Measurements from ENCODE around the gene ITCH.
"Not testable (repeated sequence)": the region's sequence is repeated elsewhere in the genome, so short reads cannot be mapped to it uniquely, and the experiment has no call there.

ITCH gene

GRCh38 chr20:34367155-34367554 lies 4.1 kb downstream of the ITCH start:
- Histone ChIP-seq H3K4me1 (ENCODE audit: control extremely low read depth in 1 of 4, control insufficient read depth in 4 of 4, insufficient read depth in 4 of 4, low read length in 3 of 4) (peaks cover 4 to 28% (median 14%) of the 10 kb centered on the region in 4 experiments), H3K4me3 (ENCODE audit: control insufficient read depth in 1 of 7, extremely low read depth in 1 of 7, insufficient read depth in 4 of 7, low read depth in 2 of 7, low read length in 6 of 7) (no peak overlapping the region), H3K9me3 (ENCODE audit: control extremely low read depth in 1 of 5, control insufficient read depth in 4 of 5, insufficient read depth in 2 of 5, low read depth in 1 of 5, low read length in 4 of 5) (no peaks in the 10 kb centered on the region), H3K27me3 (replicated peaks in 2 of 5; ENCODE audit: control insufficient read depth in 4 of 5, insufficient read depth in 5 of 5, low read length in 4 of 5) (no peaks in the 10 kb centered on the region), H3K36me3 (ENCODE audit: control insufficient read depth in 4 of 4, insufficient read depth in 4 of 4, low read length in 3 of 4) (peaks cover 6 to 22% (median 14%) of the 10 kb centered on the region in 4 experiments), H3K27ac (ENCODE audit: insufficient read depth in 1 of 2, low read depth in 1 of 2, low read length in 2 of 2, poor library complexity in 1 of 2, severe bottlenecking in 2 of 2) (no peak overlapping the region)
- WGBS (ENCODE audit: insufficient coverage) = 100% methylated on average over 5 of the region's 5 CpGs
- ChIA-PET POLR2A (interaction anchor here (0.7 kb wide), 1 partner anchor 99 kb away, joined by 4 read pairs; no protein-coding TSS in a partner anchor), CTCF (interaction anchor here (0.6 to 2.4 kb wide), 3 partner anchors 14 to 55 kb away, joined by 3 to 7 read pairs (median 3); no protein-coding TSS in a partner anchor)
- no peak for DNase-seq

- CTCF ChIA-PET = interaction anchor here (0.9 kb wide), 1 partner anchor 31 kb away, joined by 3 read pairs; no protein-coding TSS in a partner anchor
- H3K9me3 ChIP-seq (ENCODE audit: control extremely low read depth in 1 of 5, control insufficient read depth in 4 of 5, insufficient read depth in 2 of 5, low read depth in 1 of 5, low read length in 4 of 5); DNase-seq; POLR2A ChIA-PET; H3K27ac ChIP-seq (ENCODE audit: insufficient read depth in 1 of 2, low read depth in 1 of 2, low read length in 2 of 2, poor library complexity in 1 of 2, severe bottlenecking in 2 of 2); H3K27me3 ChIP-seq (replicated peaks in 2 of 5; ENCODE audit: control insufficient read depth in 4 of 5, insufficient read depth in 5 of 5, low read length in 4 of 5); H3K4me3 ChIP-seq (ENCODE audit: control insufficient read depth in 1 of 7, extremely low read depth in 1 of 7, insufficient read depth in 4 of 7, low read depth in 2 of 7, low read length in 6 of 7): not testable (repeated sequence)
- H3K36me3 ChIP-seq (ENCODE audit: control insufficient read depth in 4 of 4, insufficient read depth in 4 of 4, low read length in 3 of 4) = peaks cover 9 to 22% (median 14%) of the 10 kb centered on the region in 4 experiments
- WGBS (ENCODE audit: insufficient coverage) = 67% methylated on average over 2 of the region's 9 CpGs
- H3K4me1 ChIP-seq (ENCODE audit: control extremely low read depth in 1 of 4, control insufficient read depth in 4 of 4, insufficient read depth in 4 of 4, low read length in 3 of 4) = peaks cover 4 to 22% (median 12%) of the 10 kb centered on the region in 4 experiments
Measured at GRCh38 chr20:34367911-34368310, 4.8 kb downstream of the ITCH start.

GRCh38 chr20:34368547-34368946 lies 5.5 kb downstream of the ITCH start:
- Histone ChIP-seq H3K9me3 (ENCODE audit: control extremely low read depth in 1 of 5, control insufficient read depth in 4 of 5, insufficient read depth in 2 of 5, low read depth in 1 of 5, low read length in 4 of 5) (no peaks in the 10 kb centered on the region), H3K27ac (ENCODE audit: insufficient read depth in 1 of 2, low read depth in 1 of 2, low read length in 2 of 2, poor library complexity in 1 of 2, severe bottlenecking in 2 of 2) (no peak overlapping the region), H3K27me3 (replicated peaks in 2 of 5; ENCODE audit: control insufficient read depth in 4 of 5, insufficient read depth in 5 of 5, low read length in 4 of 5) (no peaks in the 10 kb centered on the region), H3K4me3 (ENCODE audit: control insufficient read depth in 1 of 7, extremely low read depth in 1 of 7, insufficient read depth in 4 of 7, low read depth in 2 of 7, low read length in 6 of 7) (no peak overlapping the region), H3K4me1 (ENCODE audit: control extremely low read depth in 1 of 4, control insufficient read depth in 4 of 4, insufficient read depth in 4 of 4, low read length in 3 of 4) (peaks cover 4 to 20% (median 12%) of the 10 kb centered on the region in 4 experiments), H3K36me3 (ENCODE audit: control insufficient read depth in 4 of 4, insufficient read depth in 4 of 4, low read length in 3 of 4) (peaks cover 11 to 25% (median 15%) of the 10 kb centered on the region in 4 experiments)
- POLR2A ChIA-PET = interaction anchor here (0.7 kb wide), 1 partner anchor 91 kb away, joined by 3 read pairs; no protein-coding TSS in a partner anchor
- CTCF ChIA-PET = interaction anchor here (0.7 to 1.0 kb wide), 3 partner anchors 10 to 55 kb away, joined by 3 to 4 read pairs (median 3); no protein-coding TSS in a partner anchor
- DNase-seq = no peak
- WGBS (ENCODE audit: insufficient coverage) = 96% methylated on average over 3 of the region's 4 CpGs

GRCh38 chr20:34369265-34369664 lies 6.2 kb downstream of the ITCH start:
- WGBS (ENCODE audit: insufficient coverage) = no CpG with 5 or more reads among the region's 3 CpGs
- peaks cover 11 to 32% (median 15%) of the 10 kb centered on the region in 4 experiments for H3K36me3 ChIP-seq (ENCODE audit: control insufficient read depth in 4 of 4, insufficient read depth in 4 of 4, low read length in 3 of 4)

GRCh38 chr20:34370062-34370461 lies 7.0 kb downstream of the ITCH start:
- Histone ChIP-seq H3K4me1 (ENCODE audit: control extremely low read depth in 1 of 4, control insufficient read depth in 4 of 4, insufficient read depth in 4 of 4, low read length in 3 of 4) (peaks cover 0 to 14% (median 9%) of the 10 kb centered on the region in 4 experiments), H3K4me3 (ENCODE audit: control insufficient read depth in 1 of 7, extremely low read depth in 1 of 7, insufficient read depth in 4 of 7, low read depth in 2 of 7, low read length in 6 of 7) (no peak overlapping the region), H3K9me3 (ENCODE audit: control extremely low read depth in 1 of 5, control insufficient read depth in 4 of 5, insufficient read depth in 2 of 5, low read depth in 1 of 5, low read length in 4 of 5) (no peaks in the 10 kb centered on the region), H3K27ac (ENCODE audit: insufficient read depth in 1 of 2, low read depth in 1 of 2, low read length in 2 of 2, poor library complexity in 1 of 2, severe bottlenecking in 2 of 2) (no peak overlapping the region), H3K36me3 (ENCODE audit: control insufficient read depth in 4 of 4, insufficient read depth in 4 of 4, low read length in 3 of 4) (peaks cover 11 to 34% (median 15%) of the 10 kb centered on the region in 4 experiments), H3K27me3 (replicated peaks in 2 of 5; ENCODE audit: control insufficient read depth in 4 of 5, insufficient read depth in 5 of 5, low read length in 4 of 5) (no peaks in the 10 kb centered on the region)
- no peak for DNase-seq
- ChIA-PET CTCF (no interaction called here), POLR2A (no interaction called here)
- WGBS (ENCODE audit: insufficient coverage) = 100% methylated on average over 1 of the region's 6 CpGs

More at GRCh38 chr20:34369265-34369664, 6.2 kb downstream of the ITCH start:
- POLR2A ChIA-PET = no interaction called here
- no peak for DNase-seq
- H3K4me1 ChIP-seq (ENCODE audit: control extremely low read depth in 1 of 4, control insufficient read depth in 4 of 4, insufficient read depth in 4 of 4, low read length in 3 of 4) = peaks cover 1 to 17% (median 10%) of the 10 kb centered on the region in 4 experiments
- no peaks in the 10 kb centered on the region for H3K9me3 ChIP-seq (ENCODE audit: control extremely low read depth in 1 of 5, control insufficient read depth in 4 of 5, insufficient read depth in 2 of 5, low read depth in 1 of 5, low read length in 4 of 5)
- no peaks in the 10 kb centered on the region for H3K27me3 ChIP-seq (replicated peaks in 2 of 5; ENCODE audit: control insufficient read depth in 4 of 5, insufficient read depth in 5 of 5, low read length in 4 of 5)
- CTCF ChIA-PET = interaction anchor here (0.8 to 1.0 kb wide), 2 partner anchors 9 to 341 kb away, joined by 3 to 4 read pairs; no protein-coding TSS in a partner anchor
- no peak overlapping the region for H3K27ac ChIP-seq (ENCODE audit: insufficient read depth in 1 of 2, low read depth in 1 of 2, low read length in 2 of 2, poor library complexity in 1 of 2, severe bottlenecking in 2 of 2)
- H3K4me3 ChIP-seq (ENCODE audit: control insufficient read depth in 1 of 7, extremely low read depth in 1 of 7, insufficient read depth in 4 of 7, low read depth in 2 of 7, low read length in 6 of 7) = no peak overlapping the region

GRCh38 chr20:34373445-34373844 lies 10.4 kb downstream of the ITCH start:
- no peak for DNase-seq
- H3K4me1 ChIP-seq (ENCODE audit: control extremely low read depth in 1 of 4, control insufficient read depth in 4 of 4, insufficient read depth in 4 of 4, low read length in 3 of 4) = no peaks in the 10 kb centered on the region
- no peak overlapping the region for H3K27ac ChIP-seq (ENCODE audit: insufficient read depth in 1 of 2, low read depth in 1 of 2, low read length in 2 of 2, poor library complexity in 1 of 2, severe bottlenecking in 2 of 2)
- H3K9me3 ChIP-seq (ENCODE audit: control extremely low read depth in 1 of 5, control insufficient read depth in 4 of 5, insufficient read depth in 2 of 5, low read depth in 1 of 5, low read length in 4 of 5) = no peaks in the 10 kb centered on the region
- H3K4me3 ChIP-seq (ENCODE audit: control insufficient read depth in 1 of 7, extremely low read depth in 1 of 7, insufficient read depth in 4 of 7, low read depth in 2 of 7, low read length in 6 of 7) = no peak overlapping the region
- peaks cover 10 to 44% (median 21%) of the 10 kb centered on the region in 4 experiments for H3K36me3 ChIP-seq (ENCODE audit: control insufficient read depth in 4 of 4, insufficient read depth in 4 of 4, low read length in 3 of 4)
- POLR2A ChIA-PET = interaction anchor here (0.6 kb wide), 1 partner anchor 72 kb away, joined by 4 read pairs; no protein-coding TSS in a partner anchor
- WGBS (ENCODE audit: insufficient coverage) = 100% methylated on average over 3 of the region's 4 CpGs
- H3K27me3 ChIP-seq (replicated peaks in 2 of 5; ENCODE audit: control insufficient read depth in 4 of 5, insufficient read depth in 5 of 5, low read length in 4 of 5) = no peaks in the 10 kb centered on the region
- CTCF ChIA-PET = interaction anchor here (0.7 kb wide), 1 partner anchor 58 kb away, joined by 3 read pairs; no protein-coding TSS in a partner anchor

GRCh38 chr20:34374209-34374760 lies 11.2 kb downstream of the ITCH start:
- Histone ChIP-seq H3K36me3 (ENCODE audit: control insufficient read depth in 4 of 4, insufficient read depth in 4 of 4, low read length in 3 of 4) (peaks cover 9 to 42% (median 21%) of the 10 kb centered on the region in 4 experiments), H3K9me3 (ENCODE audit: control extremely low read depth in 1 of 5, control insufficient read depth in 4 of 5, insufficient read depth in 2 of 5, low read depth in 1 of 5, low read length in 4 of 5) (no peaks in the 10 kb centered on the region), H3K4me1 (ENCODE audit: control extremely low read depth in 1 of 4, control insufficient read depth in 4 of 4, insufficient read depth in 4 of 4, low read length in 3 of 4) (no peaks in the 10 kb centered on the region), H3K27me3 (replicated peaks in 2 of 5; ENCODE audit: control insufficient read depth in 4 of 5, insufficient read depth in 5 of 5, low read length in 4 of 5) (no peaks in the 10 kb centered on the region), H3K27ac (ENCODE audit: insufficient read depth in 1 of 2, low read depth in 1 of 2, low read length in 2 of 2, poor library complexity in 1 of 2, severe bottlenecking in 2 of 2) (no peak overlapping the region), H3K4me3 (ENCODE audit: control insufficient read depth in 1 of 7, extremely low read depth in 1 of 7, insufficient read depth in 4 of 7, low read depth in 2 of 7, low read length in 6 of 7) (no peak overlapping the region)
- no CpG with 5 or more reads among the region's 1 CpG for WGBS (ENCODE audit: insufficient coverage)
- ChIA-PET CTCF (no interaction called here), POLR2A (interaction anchor here (0.7 kb wide), 1 partner anchor 335 kb away, joined by 4 read pairs; no protein-coding TSS in a partner anchor)
- DNase-seq = no peak

Data from common myeloid progenitor, CD34-positive (primary cell).